GM19438 (cell line): ENCODE data around the gene SLC26A11.
"Not testable (repeated sequence)": the region's sequence is repeated elsewhere in the genome, so short reads cannot be mapped to it uniquely, and the experiment has no call there.

Source experiments
- ATAC-seq: cut with Tn5 transposase; IDR thresholded peaks from one replicate; pipeline ENCODE4 v1.9.1; 2021; ENCODE audit warnings: low read depth; ENCODE audit not compliant: unreplicated experiment

SLC26A11 gene

DNA sequence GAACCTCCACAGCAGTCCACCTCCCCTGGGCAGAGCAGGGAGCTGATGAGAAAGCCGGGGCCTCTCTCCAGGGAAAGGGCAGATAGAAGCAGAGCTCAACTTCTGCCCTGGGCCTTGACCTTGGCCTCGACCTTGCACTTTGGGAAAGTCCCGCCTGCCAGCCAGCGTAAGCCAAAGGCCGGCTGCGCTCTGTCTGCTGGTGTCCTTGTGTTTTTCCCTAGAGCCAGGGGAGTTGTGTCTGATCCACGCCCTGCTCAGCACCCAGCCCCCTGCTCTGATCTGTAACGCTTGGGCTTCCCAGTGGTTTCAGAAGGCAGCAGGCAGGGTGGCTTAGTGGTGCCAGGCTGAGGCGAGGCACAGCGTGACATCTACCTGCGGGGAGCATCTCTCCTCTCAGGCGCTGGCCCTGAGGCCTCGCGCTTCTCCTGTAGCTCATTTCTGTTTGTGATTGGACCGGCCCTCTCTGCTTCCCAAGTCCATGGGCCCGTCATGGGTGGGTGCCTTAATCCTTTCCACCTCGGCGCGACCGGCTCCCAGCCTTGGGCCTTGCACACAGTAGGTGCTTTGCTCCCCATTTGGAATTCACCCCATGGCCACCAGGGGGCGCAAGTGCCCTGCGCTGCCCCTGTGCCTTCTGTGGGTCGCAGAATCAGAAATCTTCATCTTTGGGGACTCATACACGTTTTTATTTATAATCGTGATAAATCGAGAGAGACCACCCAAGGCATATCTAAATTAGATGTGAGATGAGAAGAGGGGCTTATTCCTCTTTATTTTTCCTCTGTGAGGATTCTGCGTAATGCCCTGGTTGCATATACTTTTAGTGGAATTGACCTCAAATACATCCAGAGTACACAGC lies 24.3 kb upstream of the SLC26A11 start:
- no peak for ATAC-seq

DNA sequence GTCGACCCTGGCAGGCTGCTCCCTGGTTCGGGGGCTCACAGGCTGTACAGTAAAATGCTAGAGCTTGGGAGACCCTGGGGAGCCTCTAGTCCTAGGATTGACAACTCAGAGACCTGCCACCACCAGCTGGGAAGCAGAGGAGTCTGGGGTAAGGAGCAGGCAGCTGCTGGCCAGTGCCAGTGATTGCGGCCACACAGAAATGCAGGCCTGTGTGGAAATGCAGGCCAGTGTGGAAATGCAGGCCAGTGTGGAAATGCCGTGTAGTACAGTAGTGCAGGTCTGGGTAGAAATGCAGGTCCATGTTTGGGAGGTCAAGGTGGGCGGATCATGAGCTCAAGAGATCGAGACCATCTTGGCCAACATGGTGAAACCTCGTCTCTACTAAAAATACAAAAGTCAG lies 23.6 kb upstream of the SLC26A11 start:
- ATAC-seq: no peak

DNA sequence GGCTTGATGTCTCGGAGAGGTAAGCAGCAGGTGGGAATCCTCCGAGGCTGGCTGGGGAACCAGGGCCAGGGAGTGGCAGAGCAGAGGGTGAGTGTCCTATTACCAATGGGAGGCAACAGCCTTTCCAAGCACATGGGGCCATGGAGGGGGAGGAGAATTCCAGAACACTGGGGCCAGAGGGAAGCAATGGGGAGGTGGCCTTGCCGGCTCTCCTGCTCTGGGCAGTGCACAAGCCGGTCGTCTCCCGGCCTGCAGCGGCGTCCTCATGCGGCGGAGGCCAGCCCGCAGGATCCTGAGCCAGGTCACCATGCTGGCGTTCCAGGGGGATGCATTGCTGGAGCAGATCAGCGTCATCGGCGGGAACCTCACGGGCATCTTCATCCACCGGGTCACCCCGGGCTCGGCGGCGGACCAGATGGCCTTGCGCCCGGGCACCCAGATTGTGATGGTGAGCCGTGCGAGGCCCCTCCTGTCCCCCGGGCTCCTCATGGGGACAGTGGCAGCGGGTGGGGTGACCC lies 22.0 kb upstream of the SLC26A11 start:
- no peak for ATAC-seq

DNA sequence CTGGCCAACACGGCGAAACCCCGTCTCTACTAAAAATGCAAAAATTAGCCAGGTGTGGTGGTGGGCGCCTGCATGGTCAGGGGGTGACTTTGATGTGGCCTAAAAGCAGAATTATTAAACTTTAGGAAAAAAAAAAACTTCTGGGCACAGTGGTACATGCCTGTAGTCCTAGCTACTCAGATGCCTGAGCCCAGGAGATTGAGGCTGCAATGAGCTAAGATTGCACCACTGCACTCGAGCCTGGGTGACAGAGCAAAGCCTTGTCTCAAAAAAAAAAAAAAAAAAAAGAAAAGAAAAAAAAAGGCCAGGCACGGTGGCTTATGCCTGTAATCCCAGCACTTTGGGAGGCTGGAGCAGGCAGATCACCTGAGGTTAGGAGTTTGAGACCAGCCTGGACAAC lies 20.9 kb upstream of the SLC26A11 start:
- not testable (repeated sequence) for ATAC-seq

DNA sequence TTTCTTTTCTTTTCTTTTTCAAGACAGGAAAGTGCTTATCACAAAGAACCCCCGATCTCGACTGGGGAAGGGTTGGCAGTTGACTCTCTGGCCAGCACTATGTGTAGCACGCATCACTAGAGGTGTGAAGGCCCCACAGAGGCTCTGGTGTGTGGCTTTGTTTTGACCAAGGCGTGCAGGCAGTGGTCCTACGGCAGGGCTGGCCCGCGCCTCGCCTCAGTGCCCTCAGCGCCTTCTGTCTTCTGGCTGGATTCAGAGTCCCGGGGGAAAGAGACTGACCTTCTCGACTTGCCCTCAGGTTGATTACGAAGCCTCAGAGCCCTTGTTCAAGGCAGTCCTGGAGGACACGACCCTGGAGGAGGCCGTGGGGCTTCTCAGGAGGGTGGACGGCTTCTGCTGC lies 18.8 kb upstream of the SLC26A11 start:
- ATAC-seq: no peak

DNA sequence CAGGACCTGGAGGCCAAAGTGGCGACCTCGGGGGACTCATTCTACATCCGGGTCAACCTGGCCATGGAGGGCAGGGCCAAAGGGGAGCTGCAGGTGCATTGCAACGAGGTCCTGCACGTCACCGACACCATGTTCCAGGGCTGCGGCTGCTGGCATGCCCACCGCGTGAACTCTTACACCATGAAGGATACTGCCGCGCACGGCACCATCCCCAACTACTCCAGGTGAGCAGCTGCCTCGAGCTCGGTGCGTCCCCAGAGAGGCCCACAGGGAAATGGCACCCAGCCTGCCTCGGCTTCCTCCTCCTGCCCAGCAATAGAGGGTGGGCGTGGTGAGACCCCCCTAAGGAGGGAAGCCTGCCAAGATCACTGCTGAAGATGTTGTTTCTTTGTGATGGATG lies 18.0 kb upstream of the SLC26A11 start:
- no peak for ATAC-seq

DNA sequence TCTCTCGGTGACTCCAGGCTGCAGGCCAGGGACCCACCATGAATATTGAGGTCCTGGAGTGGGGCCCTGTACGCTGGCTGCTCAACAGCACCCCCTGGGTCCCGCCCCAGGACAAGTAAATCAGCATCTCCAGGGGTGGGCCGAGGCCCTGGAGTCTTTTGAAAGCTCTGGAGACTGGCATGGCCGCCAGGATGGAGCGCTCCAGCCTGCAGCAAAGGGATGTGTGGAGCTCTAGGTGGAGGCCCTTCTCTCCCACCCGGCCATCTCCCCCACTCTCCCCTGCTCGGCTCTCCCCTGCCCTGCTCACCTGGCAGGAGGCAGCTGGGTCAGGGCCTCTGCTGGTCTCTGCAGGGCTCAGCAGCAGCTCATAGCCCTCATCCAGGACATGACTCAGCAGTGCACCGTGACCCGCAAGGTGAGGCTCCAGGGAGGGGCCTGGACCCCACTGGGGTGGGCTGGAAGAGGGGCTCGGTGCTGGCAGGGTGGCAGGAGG lies 16.7 kb upstream of the SLC26A11 start:
- ATAC-seq: no peak

DNA sequence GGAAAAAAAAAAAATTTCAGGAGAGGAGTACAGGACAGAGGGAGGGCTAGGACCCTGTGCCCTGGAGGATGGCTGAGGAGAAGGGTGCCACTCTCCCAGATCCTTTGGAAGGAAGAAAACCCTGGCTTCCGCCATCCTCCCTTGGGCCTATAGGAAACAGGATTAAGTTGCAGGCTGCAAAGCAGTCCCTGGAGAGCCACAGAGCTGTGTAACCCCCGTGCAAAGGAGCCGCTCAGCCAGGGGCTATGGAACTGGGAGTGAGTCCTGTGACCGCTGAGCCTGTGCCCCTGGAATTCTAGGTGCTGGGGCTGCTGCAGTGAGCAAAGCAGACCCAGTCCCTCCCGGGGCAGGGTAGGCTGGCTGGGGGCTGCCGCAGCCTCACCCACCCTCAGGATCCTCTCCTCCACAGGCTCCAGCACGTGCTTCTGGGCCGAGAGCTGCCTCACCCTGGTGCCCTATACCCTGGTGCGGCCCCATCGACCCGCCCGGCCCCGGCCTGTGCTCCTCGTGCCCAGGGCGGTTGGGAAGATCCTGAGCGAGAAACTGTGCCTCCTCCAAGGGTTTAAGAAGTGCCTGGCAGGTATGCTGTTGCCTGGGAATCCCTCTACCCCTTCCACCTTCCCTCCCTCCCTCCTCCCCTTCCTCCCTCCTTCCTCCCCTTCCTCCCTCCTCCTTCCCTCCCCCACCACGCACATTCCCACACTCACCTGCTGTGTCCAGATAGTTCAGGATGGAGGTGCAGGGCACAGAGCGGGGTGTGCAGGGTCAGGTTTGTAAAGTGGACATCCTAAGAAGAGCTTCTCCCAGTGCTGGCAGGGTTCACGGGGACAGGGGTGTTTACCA lies 15.4 kb upstream of the SLC26A11 start:
- ATAC-seq: no peak

DNA sequence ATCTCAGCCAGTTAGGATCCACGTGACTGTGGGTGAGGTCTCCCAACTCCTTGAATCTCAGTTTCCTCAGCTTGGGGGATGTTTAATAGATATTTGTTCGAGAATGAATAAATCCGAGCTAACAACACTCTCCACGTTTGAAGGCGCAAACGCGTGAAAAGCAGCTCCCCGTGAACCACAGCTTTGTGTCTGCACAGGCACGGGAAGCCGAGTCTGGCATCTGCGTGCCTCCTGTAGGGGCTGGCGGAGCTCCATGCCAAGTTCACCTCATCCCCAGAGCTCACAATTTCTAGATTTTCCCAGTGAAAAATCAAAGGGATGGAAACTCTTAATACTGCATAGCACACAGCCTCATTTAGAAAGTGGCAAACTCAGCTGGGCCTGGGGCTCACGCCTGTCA lies 14.4 kb upstream of the SLC26A11 start:
- no peak for ATAC-seq

DNA sequence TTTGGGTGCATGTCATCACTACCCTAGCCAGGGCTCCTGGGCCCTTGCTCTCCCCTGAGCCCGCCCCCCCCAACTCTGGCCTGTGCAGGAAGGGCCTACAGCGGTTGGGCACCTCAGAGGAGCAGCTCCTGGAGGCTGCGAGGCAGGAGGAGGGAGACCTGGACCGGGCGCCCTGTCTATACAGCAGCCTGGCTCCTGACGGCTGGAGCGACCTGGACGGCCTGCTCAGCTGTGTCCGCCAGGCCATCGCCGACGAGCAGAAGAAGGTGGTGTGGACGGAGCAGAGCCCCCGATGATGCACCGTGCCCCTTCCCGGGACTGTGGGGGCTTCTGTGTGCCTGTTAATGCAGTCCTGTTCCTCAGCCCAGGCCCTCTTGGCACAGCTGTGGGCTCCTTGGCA lies 12.2 kb upstream of the SLC26A11 start:
- no peak for ATAC-seq

DNA sequence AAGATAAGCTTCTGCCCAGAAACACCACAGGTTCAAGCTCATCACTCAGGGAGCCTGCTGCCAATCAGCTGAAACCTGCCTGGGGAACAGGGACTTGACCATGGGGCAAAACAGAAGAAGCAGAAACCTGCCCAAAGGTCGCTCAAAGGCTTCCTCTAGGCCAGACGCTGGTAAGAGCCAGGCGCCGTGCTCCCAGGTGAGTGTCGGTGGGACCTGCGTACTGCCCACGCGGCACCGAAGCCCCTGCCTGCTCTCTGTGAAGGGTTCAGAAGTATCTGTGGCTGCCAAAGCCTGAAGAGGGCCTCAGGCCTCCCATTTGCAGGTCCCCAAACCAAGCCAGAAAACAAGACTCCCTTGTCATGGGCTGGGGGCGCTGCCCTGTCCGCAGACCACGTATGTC lies 10.5 kb upstream of the SLC26A11 start:
- ATAC-seq: no peak

DNA sequence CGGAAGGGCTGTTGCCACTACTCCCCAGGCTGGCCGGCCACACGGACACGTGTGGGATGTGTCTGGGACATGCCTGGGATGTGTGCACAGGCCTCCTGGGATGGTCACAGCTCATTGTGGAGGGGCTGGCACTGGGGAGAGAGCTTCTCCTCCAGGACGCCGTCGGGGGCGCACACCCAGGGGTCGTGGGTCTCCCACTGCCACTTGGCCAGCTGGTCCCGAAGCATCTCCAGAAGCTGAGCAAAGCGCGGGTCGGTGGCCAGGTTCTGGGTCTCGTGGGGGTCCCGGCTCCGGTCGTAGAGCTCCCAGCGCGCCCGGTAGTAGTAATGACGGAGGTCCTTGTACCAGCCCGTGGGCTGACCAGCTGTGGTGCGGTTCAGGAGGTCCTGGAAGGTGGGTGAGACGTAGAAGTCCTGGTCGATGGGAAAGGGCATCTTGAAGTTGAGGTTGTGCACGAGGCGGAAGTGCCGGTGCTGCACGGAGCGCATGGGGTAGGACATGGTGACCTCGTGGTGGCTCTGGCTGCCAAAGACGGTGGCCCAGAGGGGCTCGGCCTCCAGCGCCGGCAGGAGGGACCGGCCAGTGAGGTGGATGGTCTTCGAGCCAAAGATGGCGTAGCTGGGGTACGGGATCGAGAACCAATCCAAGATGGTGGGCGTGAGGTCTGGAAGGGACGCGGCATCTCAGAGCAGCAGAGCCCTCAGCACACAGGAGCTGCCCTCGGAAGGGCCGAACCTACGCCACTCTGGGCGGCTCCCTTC lies 9.7 kb upstream of the SLC26A11 start:
- no peak for ATAC-seq

DNA sequence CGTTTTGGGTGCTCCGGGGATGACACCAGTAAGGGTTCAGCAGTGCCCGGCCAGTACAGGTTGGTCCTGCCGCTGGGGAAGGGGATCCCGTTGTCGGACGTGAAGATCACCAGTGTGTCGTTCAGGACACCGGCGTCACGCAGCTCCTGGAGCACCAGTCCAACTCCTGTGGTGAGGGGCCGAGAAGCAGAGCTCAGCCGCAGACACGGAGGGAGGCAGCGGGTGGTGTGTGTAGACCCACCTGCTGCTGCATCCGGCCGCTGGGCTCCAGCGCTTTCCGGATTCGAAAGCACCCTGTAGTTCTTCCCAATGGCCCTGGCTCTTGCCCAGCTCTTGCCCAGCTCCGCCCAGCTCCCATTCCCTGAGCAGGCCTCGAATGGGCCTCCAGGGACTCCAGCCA lies 8.1 kb upstream of the SLC26A11 start:
- no peak for ATAC-seq

DNA sequence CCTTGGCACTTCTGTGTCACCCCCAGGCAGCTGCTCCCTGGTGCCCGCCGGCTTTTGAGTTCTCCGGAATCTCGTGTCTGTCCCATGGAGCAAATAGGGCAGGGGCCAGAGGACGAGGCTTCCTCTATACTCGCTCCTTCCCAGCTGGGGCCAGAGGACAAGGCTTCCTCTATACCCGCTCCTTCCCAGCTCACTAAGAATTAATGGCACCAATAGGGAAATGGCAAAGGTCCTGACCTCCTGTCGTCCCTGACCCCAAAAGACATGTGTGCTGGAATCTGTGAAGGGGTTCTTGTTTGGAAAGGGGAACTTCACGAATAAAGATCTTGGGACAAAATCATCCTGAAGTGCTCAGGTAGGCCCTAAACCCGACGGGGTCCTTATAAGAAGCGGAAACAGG lies 7.7 kb upstream of the SLC26A11 start:
- ATAC-seq: no peak

DNA sequence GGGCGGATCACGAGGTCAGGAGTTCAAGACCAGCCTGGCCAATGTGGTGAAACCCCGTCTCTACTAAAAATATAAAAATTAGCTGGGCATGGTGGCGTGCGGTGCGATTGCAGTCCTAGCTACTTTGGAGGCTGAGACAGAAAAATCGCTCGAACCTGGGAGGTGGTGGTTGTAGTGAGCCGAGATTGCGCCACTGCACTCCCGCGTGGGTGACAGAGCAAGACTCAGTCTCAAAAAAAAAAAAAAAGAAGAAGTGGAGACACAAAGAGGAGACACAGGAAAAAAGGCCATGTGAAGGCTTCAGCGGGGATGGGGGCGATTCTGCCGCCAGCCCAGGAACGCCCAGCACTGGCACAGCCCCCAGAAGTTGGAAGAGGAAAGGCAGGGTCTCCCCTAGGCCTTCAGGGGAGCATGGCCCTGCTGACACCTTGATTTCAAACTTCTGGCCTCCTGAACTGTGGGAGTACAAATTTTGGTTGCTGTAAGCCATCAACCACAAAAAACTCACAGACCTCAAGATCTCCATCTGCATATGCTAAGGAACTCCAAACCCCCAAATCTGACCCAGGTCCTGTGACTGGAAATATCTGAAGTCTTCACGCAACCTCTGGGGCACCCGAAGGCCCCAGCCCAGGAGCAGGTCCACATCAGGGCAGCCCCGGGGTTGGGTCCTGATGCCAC lies 7.1 kb upstream of the SLC26A11 start:
- ATAC-seq: no peak

DNA sequence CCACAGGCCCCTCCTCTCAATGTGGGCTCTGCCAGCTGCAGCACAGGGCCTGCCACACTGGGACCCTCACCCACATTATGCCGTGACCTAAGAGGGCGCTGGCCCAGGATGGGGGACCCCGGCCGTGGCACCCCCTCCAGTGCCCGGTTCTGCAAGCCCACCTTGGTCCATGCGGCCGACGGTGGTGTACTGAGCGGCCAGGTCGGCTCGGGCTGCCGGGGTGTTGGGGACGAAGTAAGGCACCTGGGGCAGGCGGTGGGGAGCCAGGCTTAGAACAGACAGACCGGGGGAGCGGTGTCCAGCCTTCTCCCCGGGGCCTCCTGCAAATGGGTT lies 6.6 kb upstream of the SLC26A11 start:
- no peak for ATAC-seq

DNA sequence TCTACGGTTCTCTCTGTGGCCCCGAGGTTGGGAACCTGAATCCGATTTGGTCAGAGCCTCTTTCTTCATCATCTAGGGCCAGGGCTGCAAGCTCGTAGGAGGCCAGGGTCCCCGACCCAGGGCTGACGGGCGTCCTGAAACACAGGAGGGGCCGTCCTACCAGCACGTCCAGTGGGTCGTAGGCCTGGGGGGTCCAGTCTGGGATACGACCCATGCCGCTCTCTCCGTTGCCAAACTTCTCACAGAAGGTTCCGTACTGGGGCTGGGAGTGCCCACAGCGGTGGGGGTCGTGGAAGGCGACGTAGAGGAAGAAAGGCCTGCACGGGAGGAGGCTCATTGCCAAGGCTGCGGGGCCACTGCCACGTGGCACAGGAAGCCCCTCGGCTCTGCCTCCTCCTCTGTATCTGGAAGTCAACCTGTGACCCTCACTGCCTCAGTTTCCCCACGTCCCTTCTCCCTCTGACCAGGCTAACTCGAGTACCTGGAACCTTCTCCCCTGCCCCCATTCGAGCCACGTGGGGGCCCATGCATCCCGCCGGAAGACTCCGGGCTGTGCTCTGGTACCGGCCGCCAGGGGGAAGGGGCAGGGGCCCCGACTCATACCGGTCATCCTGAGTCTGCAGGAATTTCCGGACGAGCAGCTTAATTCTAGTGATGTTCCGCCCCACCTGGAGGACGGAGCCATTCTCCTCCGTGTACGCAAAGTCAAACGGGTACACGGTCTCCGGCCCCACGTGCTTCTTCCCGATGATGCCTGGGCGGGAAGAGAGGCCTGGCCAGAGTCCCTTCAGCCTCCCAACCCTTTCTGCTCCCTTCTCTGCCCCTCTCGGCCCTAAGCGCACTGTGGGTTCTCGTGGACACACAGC lies 6.0 kb upstream of the SLC26A11 start:
- ATAC-seq: no peak

DNA sequence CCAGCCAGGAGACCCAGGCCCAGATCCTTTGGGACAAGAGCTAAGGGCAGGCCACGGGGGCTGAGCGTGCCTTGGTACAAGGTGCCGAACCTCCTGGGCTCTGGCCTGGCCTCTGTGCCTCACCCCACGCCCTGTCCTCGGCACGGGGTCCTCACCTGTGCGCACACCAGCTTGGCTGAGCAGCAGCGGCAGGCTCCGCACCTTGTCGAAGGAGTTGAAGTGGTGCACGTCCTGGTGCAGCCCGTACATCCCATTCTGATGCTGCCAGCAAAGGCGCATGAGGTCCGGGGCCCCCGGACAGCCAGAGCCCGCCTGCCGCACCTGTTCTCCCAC lies 5.4 kb upstream of the SLC26A11 start:
- no peak for ATAC-seq
